Stimulated activated CD8-positive, alpha-beta memory T cell treated with anti-CD3 and anti-CD28 coated beads, Interleukin-15, amount 100 ng/mL, for 24 hours (primary cell): Measurements from ENCODE around the gene PDE3B.
"Not testable (repeated sequence)": the region's sequence is repeated elsewhere in the genome, so short reads cannot be mapped to it uniquely, and the experiment has no call there.

Experiments used
- DNase-seq: peaks from one replicate; pipeline ENCODE4 v3.0.0-alpha.2; 2020; ENCODE audit warnings: low read depth

Gene PDE3B

GRCh38 chr11:14642453-14642852, 1.2 kb upstream of the PDE3B start:
- DNase-seq = no peak

- peak; percentile 53 for DNase-seq
These were observed 519 bp upstream of the PDE3B start for GRCh38 chr11:14642873-14643696.

- peak; percentile 13 for DNase-seq
These were observed 816 bp downstream of the PDE3B start for GRCh38 chr11:14644226-14645014.

GRCh38 chr11:14645015-14645912, 1.7 kb downstream of the PDE3B start:
- DNase-seq = no peak

GRCh38 chr11:14645985-14646900, 2.6 kb downstream of the PDE3B start:
- DNase-seq = no peak

DNA sequence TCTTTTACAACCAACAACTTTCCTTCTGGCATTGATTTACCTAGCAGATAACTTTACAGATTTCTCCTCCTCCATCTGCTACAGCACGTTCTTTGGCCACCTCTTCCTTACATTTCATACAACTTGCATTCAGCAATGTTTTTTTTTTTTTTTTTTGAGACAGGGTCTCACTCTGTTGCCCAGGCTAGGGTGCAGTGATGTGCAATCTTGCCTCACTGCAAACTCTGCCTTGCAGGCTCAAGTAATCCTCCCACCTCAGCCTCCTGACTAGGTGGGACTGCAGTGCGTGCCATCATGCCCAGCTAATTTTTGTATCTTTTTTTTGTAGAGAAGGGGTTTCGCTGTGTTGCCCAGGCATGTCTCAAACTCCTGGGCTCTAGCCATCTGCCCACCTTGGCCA, 6.5 kb downstream of the PDE3B start:
- DNase-seq = no peak

- no peak for DNase-seq
These were observed 9.5 kb downstream of the PDE3B start for GRCh38 chr11:14653090-14653489.

DNA sequence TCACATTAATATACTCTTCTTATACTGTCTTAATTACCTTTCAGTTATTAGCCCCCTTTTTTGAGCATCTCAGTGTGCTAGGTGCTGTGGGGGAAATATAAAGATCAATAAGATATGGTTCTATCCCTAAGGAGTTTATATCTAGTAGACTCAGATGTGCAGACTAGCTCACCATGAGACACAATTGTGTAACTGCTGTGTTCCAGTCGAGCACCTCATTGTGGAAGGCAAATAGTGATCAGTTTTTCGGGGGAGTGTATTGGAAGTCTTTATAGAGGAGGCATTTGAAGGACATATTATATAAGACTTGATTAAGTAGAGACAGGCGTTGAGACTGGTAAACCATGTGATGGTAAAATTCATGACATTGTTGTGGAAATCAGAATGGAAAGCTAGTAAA, 11.8 kb downstream of the PDE3B start:
- no peak for DNase-seq

DNA sequence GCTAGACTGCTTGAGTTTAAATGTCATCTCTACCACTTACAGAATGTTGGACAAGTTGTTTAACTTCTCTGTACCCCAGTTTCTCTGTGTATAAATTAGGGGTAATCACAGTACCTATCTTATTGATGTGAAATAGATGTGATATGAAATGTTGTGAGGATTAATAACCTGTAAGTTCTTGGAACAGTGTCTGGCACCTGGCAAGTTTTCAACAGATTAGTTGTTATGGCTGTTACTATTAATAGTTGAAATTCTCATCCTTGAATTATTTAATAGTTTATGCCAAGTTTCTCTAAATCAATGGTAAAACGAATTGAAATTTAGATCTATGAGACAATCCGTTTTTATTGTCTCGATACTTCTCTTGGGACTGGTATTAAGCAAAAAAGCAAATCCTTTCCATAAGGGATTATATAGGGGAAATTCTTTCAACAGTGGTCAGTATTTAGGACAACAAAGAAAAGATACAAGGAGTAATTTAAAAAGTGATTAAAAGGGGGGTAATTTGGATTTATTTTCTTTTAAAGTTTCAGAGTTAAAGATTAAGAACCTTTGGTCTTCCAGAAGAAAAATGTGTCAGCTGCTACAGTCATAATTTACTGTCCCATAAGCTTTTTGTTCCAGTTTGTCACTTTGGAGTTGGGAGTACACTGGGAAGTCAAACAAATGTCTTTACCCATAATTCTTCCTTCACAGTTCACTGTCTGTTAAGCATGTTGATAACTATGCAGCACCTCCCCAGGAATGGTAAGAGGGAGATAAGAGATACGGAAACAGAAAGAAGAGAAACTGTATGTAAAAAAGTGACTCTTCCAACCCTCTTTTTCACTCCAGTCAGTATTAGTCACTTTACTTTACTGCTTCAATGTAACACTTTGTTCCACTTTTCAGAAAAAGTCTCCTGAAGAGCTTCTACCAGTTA, 13.2 kb downstream of the PDE3B start:
- DNase-seq = no peak

DNA sequence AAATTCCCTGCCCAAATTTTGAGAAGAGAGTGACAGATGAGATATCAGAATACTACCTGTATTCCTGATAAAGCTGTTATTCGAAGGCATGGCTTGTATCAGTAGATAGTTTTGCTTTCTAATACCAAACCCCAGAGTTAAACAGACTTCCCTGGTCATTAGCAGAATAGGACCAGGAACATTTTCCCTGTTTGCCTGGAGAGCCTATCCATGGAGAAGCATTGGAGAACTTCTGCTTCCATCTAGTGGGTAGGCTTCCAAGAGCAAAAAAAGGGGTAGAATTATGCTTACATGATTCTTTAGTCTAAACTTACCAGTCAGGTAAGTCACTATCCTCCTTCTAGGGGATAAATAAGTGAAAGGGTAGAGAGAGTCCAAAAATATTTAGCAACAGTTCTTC, 14.2 kb downstream of the PDE3B start:
- DNase-seq = no peak

GRCh38 chr11:14664926-14665325, 21.3 kb downstream of the PDE3B start:
- DNase-seq = not testable (repeated sequence)

DNA sequence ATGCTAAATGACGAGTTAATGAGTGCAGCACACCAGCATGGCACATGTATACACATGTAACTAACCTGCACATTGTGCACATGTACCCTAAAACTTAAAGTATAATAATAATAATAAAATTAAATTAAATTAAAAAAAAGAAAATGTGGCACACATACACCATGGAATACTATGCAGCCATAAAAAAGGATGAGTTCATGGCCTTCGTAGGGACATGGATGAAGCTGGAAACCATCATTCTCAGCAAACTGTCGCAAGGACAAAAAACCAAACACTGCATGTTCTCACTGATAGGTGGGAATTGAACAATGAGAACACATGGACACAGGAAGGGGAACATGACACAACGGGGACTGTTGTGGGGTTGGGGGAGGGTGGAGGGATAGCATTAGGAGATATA, 23.7 kb downstream of the PDE3B start:
- not testable (repeated sequence) for DNase-seq

GRCh38 chr11:14668731-14669301, 25.2 kb downstream of the PDE3B start:
- DNase-seq = no peak

DNA sequence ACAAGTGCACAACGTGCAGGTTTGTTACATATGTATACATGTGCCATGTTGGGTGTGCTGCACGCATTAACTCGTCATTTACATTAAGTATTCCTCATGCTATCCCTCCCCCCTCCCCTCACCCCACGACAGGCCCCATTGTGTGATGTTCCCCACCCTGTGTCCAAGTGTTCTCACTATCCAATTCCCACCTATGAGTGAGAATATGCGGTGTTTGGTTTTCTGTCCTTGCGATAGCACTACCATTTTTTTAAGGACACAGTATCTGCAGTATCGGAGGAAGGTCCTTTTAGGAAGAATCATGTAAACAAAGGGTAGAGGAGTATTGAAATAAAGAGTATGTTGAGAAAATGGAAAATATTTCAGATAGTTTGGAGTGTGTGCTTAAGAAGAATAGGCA, 25.9 kb downstream of the PDE3B start:
- no peak for DNase-seq

GRCh38 chr11:14669958-14670357, 26.4 kb downstream of the PDE3B start:
- DNase-seq = no peak

GRCh38 chr11:14672635-14673034, 29.0 kb downstream of the PDE3B start:
- no peak for DNase-seq

GRCh38 chr11:14673421-14673820, 29.8 kb downstream of the PDE3B start:
- DNase-seq = no peak

DNA sequence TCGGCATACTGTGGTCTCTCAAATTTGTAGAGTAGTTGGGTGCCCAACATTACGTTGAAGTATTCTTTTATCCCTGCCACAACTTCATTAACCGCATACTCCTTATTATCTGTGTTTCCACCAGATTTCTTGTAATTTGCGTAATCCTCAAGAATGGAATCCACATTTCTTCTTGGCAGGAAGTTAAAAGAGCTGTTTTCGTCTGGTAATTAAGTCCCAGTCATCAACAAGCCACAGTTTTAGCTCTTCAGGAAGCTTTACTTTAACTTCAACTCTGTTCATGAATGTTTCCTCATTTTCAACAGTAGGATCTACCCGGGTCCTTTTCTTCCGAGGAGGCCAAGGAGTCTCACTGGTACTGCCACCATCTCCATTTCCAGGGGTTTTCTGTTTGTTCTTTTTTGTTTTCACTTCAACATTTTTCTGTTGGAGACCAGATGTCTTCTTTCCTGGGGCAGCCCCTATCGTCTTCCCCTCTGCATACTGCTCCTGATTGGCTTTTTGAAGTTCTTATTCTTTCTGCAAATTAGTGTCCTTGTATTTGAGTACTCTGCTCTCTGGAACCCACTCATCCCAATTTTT, 30.3 kb downstream of the PDE3B start:
- DNase-seq = no peak

GRCh38 chr11:14676068-14676467, 32.5 kb downstream of the PDE3B start:
- no peak for DNase-seq
